Adipose tissue (tissue), 3 donors: ENCODE data around the gene DDX10. TPM values are rescaled to one million over a fixed set of nuclear protein-coding genes. Genes with fewer than 3 reads are reported as not detected.
"Not testable (repeated sequence)": the region's sequence is repeated elsewhere in the genome, so short reads cannot be mapped to it uniquely, and the experiment has no call there.

ENCODE experiments used
- H3K27ac ChIP-seq: one replicate; pipeline ENCODE4 v1.5.1; 2013; ENCODE audit warnings: low read depth, low read length
- WGBS, 3 donors: extraction: QIAGEN DNeasy Blood & Tissue Kit; methylation state at CpG; one replicate each; pipeline ENCODE4 v1.1.7; 2013; 5-methylcytosine and 5-hydroxymethylcytosine counted together
- polyA plus RNA-seq, 3 donors: library from polyadenylated mRNA; stranded (reverse); fragments of 200-250 nt; gene quantifications; one replicate each; pipeline ENCODE4 v1.2.3, GENCODE V29; 2013
- donor health status: healthy with polysubstance abuse.
- donor health status: Bipolar disorder and iron deficiency.
- donor health status: healthy.

Gene DDX10
- polyA plus RNA-seq, 3 donors = 12.3 to 28.9 (median 13.0) TPM

DNA sequence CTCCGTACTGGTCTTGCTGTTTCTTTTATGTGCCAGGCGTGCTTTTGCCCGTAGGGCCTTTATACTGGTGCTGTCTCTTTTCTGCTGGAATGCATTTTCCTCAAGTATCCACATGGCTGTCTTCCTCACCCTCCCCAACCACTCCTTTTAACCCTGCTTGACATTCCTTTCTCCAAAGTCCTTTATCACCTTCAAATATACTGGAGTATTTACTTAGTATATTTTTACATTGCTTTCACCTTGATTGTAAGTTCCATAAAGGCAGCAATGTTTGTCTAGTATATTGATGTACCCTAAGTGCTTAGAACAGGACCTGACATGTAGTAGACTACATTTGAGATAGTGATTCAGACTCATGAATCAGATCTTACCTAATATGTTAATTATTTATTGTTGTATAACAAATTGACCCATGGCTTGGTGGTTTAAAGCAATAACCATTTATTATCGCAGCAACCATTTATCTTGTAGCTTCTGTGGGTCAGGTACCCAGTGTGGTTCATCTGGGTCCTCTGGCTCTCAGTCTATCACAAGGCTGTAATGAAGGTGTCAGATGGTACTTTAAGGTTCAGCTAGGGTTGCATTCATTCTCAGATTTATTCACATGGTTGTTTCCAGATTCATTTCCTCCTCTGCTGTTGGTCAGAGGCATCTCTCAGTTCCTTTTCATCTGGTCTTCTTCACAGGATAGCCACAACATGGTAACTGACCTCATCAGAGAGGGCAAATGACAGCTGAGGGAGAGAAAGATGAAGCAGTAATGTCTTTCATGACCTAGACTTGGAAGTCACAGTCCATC is 34.2 kb downstream of the DDX10 start:
- 80 to 96% (median 96%) methylated on average over 4 of the region's 4 CpGs for WGBS, 3 donors

DNA sequence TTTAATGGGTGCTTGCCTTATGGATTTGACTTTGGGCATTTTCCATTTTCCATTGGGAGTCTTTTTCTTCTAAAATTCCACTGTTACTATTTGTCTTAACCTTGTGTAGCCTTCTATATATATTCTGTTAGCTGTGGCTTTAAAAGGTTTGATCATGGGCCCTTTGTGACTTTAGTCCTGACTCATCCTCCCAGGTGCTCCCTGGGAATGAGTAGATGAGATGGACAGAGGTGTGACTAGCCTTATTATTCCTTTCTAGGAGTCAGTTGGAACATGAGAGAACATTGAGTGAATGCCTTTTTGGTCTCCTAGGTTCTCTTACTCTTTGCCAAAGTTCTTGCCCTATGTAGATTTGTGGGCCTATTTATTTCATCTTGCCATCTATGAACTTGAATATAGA is 39.0 kb downstream of the DDX10 start:
- no peak overlapping the region for H3K27ac ChIP-seq

More for the DNA sequence above, 34.2 kb downstream of the DDX10 start:
- no peak overlapping the region for H3K27ac ChIP-seq

DNA sequence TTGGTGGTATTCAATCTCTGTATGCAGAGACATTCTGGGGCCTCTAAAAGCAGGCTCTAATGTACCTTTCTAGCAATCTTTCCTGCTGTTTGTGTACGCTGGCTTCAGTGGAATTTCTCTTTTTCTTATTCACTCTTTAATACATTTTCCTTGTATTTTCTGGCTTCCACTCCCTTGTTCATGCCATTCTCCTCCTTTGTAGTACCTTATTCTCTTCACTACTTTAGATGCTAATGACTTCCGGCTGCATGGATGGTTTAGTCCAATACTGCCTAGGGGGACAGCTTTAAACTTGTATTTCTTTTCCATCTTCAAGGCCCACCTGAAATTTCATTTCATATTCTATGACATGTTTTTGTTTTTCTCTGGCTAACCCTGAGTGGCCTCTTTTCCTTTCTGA is 40.2 kb downstream of the DDX10 start:
- 92 to 97% (median 96%) methylated on average over 2 of the region's 2 CpGs for WGBS, 3 donors
- H3K27ac ChIP-seq = no peak overlapping the region

DNA sequence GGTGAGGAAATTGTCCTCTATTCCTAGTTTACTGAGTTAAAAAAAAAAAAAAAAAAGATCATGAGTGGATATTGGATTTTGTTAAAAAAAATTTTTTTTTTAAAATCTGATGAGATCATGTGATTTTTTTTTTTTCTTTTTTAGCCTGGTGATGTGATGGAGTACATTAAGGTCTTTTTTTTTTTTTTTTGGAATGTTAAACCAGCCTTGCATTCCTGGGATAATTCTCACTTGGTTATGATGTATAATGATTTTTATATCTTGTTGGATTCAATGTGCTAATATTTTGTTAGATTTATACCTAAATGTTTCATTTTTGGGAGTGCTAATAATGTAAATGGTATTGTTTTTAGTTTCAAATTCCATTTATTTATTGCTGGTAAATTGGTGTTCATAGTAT is 43.3 kb downstream of the DDX10 start:
- H3K27ac ChIP-seq = no peak overlapping the region

DNA sequence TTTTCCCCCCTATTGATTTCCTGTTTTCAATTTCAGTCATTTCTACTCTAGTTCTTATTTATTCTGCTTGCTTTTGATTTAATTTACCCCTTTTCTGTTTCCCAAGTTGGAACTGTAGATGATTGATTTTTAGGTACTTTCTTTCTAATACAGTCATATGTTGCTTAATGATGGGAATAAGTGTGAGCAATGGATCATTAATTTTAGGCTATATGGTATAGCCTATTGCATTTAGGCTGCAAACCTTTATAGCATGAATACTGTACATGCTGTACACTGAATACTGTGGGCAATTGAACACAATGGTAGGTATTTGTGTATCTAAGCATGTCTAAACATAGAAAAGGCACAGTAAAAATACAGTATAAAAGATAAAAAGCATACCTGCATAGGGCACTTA is 44.9 kb downstream of the DDX10 start:
- no peak overlapping the region for H3K27ac ChIP-seq

DNA sequence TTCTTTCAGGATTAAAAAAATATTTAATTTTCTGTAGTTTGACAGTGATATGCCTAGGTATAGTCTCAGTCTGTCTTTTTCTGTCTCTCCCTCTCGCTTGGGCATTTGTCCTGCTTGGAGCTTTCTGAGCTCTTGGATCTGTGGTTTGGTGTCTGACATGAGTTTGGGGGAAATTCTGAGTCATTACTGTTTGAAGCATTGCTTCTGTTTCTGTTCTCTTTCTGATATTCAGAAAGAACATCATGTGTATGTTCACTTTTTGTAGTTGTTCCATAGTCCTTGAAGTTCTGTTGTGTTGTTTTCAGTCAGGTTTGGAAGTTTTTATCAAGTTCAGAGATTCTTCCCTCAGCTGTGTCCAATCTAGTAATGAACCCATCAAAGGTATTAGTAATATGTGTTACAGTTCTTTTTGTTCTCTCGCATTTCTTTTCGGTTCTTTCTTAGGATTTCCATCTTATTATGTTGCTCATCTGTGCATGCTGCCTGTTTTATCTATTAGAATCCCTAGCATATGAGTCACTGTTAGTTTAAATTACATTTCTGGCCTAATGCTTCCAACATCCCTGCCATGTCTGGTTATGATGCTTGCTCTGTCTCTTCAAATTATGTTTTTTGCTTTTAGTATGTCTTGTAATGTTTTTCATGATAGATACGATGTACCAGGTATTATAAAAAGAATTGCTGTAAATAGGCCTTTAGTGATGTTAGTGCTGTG is 48.4 kb downstream of the DDX10 start:
- WGBS, 3 donors = 91 to 96% (median 96%) methylated on average over 4 of the region's 4 CpGs
- no peak overlapping the region for H3K27ac ChIP-seq

DNA sequence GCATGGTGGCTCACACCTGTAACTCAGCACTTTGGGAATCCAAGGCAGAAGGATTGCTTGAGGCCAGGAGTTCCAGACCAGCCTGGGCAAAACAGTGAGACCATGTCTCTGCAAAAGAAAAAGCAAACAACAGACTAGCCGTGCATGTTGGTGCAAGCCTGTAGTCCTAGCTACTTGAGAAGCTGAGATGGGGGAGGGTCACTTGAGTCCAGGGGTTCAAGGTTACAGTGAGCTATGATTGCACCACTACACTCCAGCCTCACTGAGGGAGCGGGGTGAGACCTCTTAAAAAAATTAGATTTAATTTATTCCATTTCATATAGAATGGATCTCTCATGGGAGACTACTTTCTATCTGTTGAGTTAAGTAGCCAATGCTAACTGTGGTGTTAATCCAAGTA is 50.4 kb downstream of the DDX10 start:
- WGBS, 3 donors = 76 to 96% (median 91%) methylated on average over 2 of the region's 2 CpGs
- no peak overlapping the region for H3K27ac ChIP-seq

DNA sequence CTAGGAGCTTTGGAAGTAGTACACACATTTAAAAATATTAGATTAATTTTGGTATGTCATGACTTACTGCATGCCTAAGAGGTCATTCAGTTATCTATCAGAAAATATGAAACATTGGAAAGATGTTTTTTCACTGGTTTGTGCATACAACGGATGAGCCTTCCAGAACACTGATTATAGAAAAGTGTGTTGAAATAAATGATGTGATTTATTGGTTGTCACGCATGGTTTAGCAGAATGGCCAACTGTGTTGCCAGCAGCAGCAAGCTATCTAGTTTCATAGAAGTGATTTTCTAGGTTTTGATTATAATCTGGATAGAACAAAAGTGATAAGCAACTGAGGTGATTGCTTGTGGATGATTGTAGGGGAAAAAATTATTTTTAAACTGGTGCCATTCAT is 53.6 kb downstream of the DDX10 start:
- 75 to 90% (median 80%) methylated on average over 2 of the region's 2 CpGs for WGBS, 3 donors
- H3K27ac ChIP-seq = no peak overlapping the region

DNA sequence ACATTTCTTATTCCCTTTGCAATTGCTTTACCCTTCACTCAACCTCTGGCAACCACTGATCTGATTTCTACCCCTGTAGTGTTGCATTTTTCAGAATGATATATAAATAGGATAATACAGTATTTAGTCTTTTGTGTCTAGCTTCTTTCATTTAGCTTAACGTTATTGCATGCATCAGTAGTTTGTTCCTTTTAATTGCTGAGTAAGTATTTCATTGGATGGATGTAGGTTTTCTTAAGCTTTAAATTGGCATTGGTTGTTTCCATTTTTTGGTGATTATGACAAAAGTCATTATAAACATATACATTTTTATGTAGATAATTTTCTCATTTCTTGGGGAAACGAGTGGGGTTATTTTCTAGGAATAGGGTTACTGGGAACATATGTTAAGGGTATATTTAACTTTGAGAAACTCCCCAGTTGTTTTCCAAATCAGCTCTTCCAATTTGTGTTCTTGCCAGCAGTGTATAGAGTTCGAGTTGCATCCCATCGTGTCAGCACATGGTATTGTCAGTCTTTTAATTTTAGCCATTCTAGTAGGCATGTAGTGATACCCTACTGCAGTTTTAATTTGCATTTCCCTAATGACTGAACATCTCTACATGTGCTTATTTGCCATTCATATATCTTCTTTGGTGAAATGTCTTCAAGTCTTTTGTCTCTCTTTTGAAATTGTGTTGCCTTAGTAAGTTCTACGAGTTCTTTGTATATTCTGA is 60.3 kb downstream of the DDX10 start:
- WGBS, 3 donors = 77 to 78% (median 78%) methylated on average over 5 of the region's 5 CpGs
- H3K27ac ChIP-seq = no peak overlapping the region

DNA sequence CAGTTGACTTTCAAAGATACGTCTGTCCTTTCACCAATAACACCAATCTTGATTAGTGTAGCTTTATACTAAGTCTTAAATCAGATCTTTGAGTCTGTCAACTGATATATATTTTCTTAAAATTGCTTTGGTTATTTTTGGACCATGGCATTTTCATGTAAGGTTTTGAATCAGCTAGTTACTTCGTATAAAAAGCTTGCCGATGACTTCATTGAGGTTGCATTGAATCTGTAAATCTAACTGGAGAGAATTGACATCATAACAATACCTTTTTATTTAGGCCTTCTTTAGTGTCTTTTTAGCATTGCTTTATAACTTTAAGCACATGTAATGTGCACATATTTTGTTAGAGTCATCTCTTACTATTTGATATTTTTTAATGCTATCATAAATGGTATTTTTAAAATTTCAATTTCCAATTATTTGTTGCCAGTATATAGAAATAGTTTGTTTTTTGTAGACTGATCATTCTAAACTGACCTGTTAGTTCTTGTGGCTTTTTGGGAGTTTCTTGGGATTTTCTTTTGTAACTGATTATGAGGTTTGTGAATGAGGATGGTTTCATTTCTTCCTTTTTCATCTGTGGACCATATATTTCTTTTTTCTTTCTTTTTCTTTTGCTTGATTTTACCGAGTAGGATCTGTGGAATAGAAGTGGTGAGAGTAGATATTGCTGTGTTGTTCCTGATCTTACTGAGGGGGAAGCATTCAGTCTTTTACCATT is 61.4 kb downstream of the DDX10 start:
- no peak overlapping the region for H3K27ac ChIP-seq
- WGBS, 3 donors = 85 to 92% (median 87%) methylated on average over 4 of the region's 4 CpGs

DNA sequence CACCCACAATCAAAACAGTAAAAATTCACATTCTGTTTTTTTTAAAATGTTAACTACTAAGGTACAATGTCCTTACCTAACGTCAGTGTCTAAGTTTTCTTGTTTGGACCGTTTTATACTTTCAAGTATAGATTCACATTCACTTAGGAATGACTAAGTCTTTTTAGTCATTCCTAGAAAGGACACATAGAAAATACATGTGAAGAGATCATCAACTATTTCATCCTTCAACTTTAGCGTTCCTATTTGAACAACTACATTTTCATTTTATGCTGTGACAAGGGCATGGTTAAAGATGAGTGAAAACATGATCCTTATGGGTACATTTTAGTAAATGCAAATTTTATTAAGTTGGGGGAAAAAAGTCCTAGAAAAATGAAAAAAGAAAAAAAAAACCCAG is 62.8 kb downstream of the DDX10 start:
- H3K27ac ChIP-seq = no peak overlapping the region
- 90 to 96% (median 90%) methylated on average over 3 of the region's 3 CpGs for WGBS, 3 donors

DNA sequence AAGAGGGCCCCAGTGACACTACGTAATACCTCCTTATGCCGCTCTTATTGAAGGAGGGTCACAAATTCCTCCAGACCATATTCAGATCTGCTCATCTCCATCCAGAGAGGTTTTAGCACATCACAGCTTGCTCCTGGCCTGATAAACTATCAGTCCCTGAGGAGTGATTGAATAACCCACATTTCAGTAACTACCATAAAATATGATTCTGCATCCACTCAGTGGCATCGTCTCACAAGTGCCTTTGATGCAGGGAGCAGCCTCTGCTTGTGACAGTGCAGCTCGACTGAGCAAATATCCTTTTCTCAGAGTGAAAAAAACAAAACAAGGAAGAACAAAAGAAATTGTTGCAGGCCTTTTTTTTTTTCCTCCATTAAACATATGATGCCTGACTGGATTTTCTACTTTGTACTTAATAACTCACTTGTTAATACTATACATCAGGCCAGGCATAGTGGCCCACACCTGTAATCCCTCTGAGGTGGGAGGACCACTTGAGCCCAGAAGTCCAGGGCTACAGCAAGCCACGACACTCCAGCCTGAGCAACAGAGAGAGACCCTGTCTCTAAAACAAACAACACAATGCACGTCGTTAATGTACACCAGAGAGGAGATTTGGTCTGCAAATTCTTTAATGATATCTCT is 64.5 kb downstream of the DDX10 start:
- H3K27ac ChIP-seq = no peak overlapping the region
- WGBS, 3 donors = 85 to 88% (median 87%) methylated on average over 7 of the region's 7 CpGs

DNA sequence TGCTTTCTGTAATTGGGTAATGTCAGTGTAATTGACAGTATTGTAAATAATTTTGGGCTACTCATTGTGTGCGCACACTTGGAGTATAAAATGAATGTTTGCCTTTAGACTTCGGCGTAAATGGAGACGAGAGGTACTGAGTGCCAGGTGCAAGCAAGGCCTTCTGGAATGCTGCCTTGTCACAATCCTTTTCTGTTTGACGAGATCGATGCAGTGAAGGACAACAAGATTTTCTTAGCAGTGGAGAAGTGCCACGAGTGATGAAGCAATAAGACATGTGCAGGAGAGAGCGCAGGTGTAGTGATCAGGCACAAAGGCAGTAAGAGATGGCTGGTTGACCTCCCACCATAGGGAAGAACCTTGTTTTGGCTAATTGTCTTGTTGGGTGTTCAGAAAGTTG is 67.5 kb downstream of the DDX10 start:
- 41 to 92% (median 92%) methylated on average over 8 of the region's 8 CpGs for WGBS, 3 donors

DNA sequence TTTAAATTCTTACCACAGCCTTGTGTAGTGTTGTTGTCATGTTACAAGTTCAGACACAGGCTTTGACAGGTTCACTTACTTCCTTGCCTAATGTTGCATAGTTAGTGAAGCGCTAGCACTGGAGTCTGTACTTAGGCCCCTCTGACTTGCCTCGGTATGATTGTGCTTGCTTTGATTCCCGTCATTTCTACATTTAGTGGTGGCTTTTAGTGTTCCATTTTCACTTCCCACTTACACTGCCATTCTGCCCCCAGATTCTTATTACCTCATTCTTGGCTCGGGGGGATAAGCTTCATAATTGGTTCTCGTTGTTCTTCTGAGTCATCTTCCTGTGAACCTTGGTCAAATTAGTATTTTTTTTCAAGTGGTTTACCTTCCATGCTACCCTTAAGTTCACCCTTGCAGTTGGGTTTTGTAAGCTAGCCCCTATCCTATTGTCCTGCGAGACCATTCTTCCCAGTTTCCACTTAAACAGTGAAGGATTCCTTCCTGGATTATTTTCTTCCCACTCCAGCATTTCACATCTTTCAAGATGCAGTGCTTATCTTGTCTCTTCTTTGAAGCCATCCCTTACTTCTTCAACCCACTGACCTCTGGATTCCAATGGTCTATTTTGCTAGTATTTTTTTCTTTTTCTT is 68.7 kb downstream of the DDX10 start:
- no peak overlapping the region for H3K27ac ChIP-seq
- 58 to 93% (median 62%) methylated on average over 6 of the region's 6 CpGs for WGBS, 3 donors

More for the DNA sequence above, 67.5 kb downstream of the DDX10 start:
- H3K27ac ChIP-seq = no peak overlapping the region

DNA sequence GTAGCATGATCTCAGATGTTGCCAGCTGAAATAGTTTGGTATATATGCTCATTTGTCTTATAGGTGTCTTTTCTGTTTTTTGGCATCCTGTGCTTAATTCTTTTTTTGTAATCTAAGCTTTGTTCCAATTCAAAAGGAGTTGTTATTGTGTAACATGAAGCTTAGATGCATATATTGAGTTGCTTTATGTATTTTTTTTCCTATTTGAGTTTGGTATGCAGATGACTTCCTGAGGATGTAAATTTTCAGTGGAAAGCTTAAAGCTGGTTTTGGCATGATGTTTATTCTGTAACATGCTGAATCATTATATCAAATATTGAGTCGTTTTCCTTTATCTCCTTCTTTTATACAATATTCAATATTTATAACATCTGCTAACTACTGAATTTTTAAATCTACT is 69.4 kb downstream of the DDX10 start:
- no peak overlapping the region for H3K27ac ChIP-seq
- 19 to 35% (median 35%) methylated on average over 1 of the region's 1 CpG for WGBS, 3 donors

DNA sequence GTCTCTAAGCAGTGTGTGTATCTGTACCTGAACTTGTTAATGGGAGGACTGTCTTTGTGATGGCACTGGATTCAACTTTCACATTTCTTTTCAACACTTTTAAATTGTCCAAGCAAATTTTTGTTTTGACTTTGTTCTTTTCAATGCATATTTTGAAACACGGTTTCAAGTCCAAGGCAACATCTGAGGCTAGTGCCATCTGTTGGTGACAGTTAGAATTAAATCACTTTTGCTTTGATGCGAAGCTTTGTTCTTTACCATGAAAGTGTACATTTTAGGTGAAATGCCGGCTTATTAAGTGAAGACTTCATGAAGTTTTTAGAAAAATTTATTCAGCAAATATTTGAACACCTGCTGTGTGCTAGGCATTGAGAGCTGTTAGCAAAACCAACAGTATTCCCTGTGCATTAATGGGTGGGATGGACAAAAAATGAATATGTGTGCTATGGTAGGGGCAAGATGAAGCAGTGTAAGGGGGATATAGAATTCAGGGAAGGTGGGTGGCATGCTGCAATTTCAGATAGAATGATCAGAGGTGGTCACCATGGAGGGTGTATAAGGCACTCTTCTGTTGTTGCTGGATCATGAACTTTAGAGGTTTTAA is 70.2 kb downstream of the DDX10 start:
- no peak overlapping the region for H3K27ac ChIP-seq
- 45 to 83% (median 83%) methylated on average over 3 of the region's 3 CpGs for WGBS, 3 donors

DNA sequence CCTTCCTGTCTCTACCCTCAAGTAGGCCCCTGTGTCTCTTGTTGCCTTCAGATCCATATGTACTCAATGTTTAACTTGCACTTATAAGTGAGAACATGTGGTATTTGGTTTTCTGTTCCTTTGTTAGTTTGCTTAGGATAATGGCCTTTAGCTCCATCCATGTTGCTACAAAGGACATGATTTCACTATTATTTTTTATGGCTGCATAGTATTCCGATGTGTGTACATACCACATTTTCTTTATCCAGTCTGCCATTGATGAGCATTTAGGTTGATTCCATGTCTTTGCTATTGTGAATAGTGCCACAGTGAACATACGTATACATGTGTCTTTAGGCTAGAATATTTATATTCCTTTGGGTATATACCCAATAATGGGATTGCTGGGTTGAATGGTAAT is 75.3 kb downstream of the DDX10 start:
- H3K27ac ChIP-seq = not testable (repeated sequence)
- 98 to 100% (median 99%) methylated on average over 2 of the region's 2 CpGs for WGBS, 3 donors

DNA sequence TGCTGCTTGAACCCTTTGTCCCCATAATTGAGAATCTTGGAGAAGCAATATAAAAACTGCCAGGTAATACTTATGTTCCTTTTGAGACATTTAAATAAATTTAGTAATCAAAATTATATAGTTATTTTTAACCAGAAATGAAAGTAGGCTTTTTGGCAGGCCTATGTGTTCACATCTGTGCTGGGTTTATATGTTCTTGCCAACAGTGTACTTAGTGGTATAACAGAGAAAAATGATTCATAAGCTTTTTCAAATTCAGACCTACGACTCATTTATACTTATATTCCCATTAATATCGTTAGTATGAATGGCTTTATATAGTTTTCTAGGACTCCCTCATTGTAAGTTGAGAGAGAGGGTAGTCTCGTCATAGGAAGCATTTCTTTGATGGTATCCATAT is 79.0 kb downstream of the DDX10 start:
- WGBS, 3 donors = 75 to 87% (median 79%) methylated on average over 3 of the region's 3 CpGs
- H3K27ac ChIP-seq = no peak overlapping the region
